Skeletal muscle cell (primary cell): ENCODE data around the gene FAM13A.
A peak's percentile ranks its signal among the peaks of the same experiment; 100 is the strongest.
"Not testable (repeated sequence)": the region's sequence is repeated elsewhere in the genome, so short reads cannot be mapped to it uniquely, and the experiment has no call there.

Source experiments
- DNase-seq: peaks from one replicate; pipeline ENCODE4 v3.0.0-alpha.2; 2010; ENCODE audit warnings: low read depth
- H3K4me3 ChIP-seq: 2 replicates; pipeline ENCODE4 v1.5.1; 2011; ENCODE audit warnings: low read depth, mild to moderate bottlenecking, control low read depth, low read length, moderate library complexity

FAM13A gene

GRCh38 chr4:89056953-89057398 lies at the start of gene FAM13A:
FAM13A (minus strand) TSS chr4:89057185; CDS start chr4:89056964, 221 bp downstream.
- H3K4me3 ChIP-seq: peak within 1 kb of the TSS; percentile 50

GRCh38 chr4:89105726-89106125 lies 48.7 kb upstream of the FAM13A start:
- DNase-seq: no peak
- H3K4me3 ChIP-seq: no peak overlapping the region

More at GRCh38 chr4:89056953-89057398, at the start of gene FAM13A:
- peak; percentile 93 for DNase-seq

- no peak overlapping the region for H3K4me3 ChIP-seq
- no peak for DNase-seq
These were observed 44.5 kb upstream of the FAM13A start for GRCh38 chr4:89101256-89102161.

- H3K4me3 ChIP-seq: no peak overlapping the region
- DNase-seq: no peak
These were observed 43.9 kb upstream of the FAM13A start for GRCh38 chr4:89100853-89101252.

- no peak overlapping the region for H3K4me3 ChIP-seq
- no peak for DNase-seq
These were observed 42.5 kb upstream of the FAM13A start for GRCh38 chr4:89099471-89099870.

GRCh38 chr4:89099034-89099433 lies 42.0 kb upstream of the FAM13A start:
- H3K4me3 ChIP-seq: no peak overlapping the region
- peak; percentile 28 for DNase-seq

GRCh38 chr4:89078300-89078699 lies 21.3 kb upstream of the FAM13A start:
- H3K4me3 ChIP-seq: no peak overlapping the region
- no peak for DNase-seq

GRCh38 chr4:89077761-89078160 lies 20.8 kb upstream of the FAM13A start:
- no peak for DNase-seq
- no peak overlapping the region for H3K4me3 ChIP-seq

GRCh38 chr4:89072921-89073320 lies 15.9 kb upstream of the FAM13A start:
- DNase-seq: no peak
- H3K4me3 ChIP-seq: no peak overlapping the region

- DNase-seq: no peak
These were observed 14.3 kb upstream of the FAM13A start for GRCh38 chr4:89071311-89071710.

GRCh38 chr4:89070041-89070440 lies 13.1 kb upstream of the FAM13A start:
- no peak for DNase-seq
- no peak overlapping the region for H3K4me3 ChIP-seq

More at GRCh38 chr4:89071311-89071710, 14.3 kb upstream of the FAM13A start:
- H3K4me3 ChIP-seq: no peak overlapping the region

- DNase-seq: no peak
These were observed 12.5 kb upstream of the FAM13A start for GRCh38 chr4:89069481-89069880.

GRCh38 chr4:89067417-89067816 lies 10.4 kb upstream of the FAM13A start:
- H3K4me3 ChIP-seq: no peak overlapping the region
- DNase-seq: no peak

More at GRCh38 chr4:89069481-89069880, 12.5 kb upstream of the FAM13A start:
- H3K4me3 ChIP-seq: no peak overlapping the region

GRCh38 chr4:89064848-89065247 lies 7.9 kb upstream of the FAM13A start:
- no peak for DNase-seq
- H3K4me3 ChIP-seq: no peak overlapping the region

- not testable (repeated sequence) for H3K4me3 ChIP-seq, DNase-seq
These were observed 859 bp upstream of the FAM13A start for GRCh38 chr4:89057844-89058243.

- H3K4me3 ChIP-seq: peak overlapping the region; percentile 50
These were observed 563 bp downstream of the FAM13A start for GRCh38 chr4:89056292-89056952.

GRCh38 chr4:89055157-89056080 lies 1.6 kb downstream of the FAM13A start:
- no peak for DNase-seq
- H3K4me3 ChIP-seq: peak overlapping the region; percentile 27

More at GRCh38 chr4:89056292-89056952, 563 bp downstream of the FAM13A start:
- DNase-seq: no peak

- H3K4me3 ChIP-seq: no peak overlapping the region
These were observed 2.4 kb downstream of the FAM13A start for GRCh38 chr4:89054627-89055026.

GRCh38 chr4:89049853-89050252 lies 7.1 kb downstream of the FAM13A start:
- DNase-seq: no peak
- no peak overlapping the region for H3K4me3 ChIP-seq

More at GRCh38 chr4:89054627-89055026, 2.4 kb downstream of the FAM13A start:
- no peak for DNase-seq
